ENCODE measurements around the gene FAM156A.

DNA sequence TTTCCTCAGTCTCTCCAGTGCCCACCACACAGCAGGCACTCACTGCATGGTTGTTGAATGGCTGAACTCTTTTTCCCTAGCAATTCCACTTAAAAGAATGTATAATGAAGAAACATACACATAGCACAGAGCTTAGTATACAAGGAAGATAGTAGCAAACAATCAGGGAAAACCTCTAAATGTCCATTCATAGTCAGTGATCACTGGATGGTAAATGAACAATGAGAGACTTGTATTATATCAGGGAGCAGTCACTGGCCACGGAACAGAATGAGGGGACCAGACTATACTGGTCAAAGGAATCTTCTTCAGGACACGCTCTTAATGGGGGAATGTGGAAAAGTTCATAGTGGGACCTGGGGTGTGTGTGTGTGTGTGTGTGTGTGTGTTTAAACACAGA is 43.6 kb upstream of the FAM156A start:
- TF ChIP-seq, protein P1, sequence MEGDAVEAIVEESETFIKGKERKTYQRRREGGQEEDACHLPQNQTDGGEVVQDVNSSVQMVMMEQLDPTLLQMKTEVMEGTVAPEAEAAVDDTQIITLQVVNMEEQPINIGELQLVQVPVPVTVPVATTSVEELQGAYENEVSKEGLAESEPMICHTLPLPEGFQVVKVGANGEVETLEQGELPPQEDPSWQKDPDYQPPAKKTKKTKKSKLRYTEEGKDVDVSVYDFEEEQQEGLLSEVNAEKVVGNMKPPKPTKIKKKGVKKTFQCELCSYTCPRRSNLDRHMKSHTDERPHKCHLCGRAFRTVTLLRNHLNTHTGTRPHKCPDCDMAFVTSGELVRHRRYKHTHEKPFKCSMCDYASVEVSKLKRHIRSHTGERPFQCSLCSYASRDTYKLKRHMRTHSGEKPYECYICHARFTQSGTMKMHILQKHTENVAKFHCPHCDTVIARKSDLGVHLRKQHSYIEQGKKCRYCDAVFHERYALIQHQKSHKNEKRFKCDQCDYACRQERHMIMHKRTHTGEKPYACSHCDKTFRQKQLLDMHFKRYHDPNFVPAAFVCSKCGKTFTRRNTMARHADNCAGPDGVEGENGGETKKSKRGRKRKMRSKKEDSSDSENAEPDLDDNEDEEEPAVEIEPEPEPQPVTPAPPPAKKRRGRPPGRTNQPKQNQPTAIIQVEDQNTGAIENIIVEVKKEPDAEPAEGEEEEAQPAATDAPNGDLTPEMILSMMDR (conservative IDR thresholded peaks at IDR 0.05): no peak
- no peak for TF ChIP-seq EZH2 (IDR thresholded peaks at IDR 0.05; ENCODE audit: low read depth)
